Activated CD4-positive, alpha-beta T cell treated with anti-CD3 and anti-CD28 coated beads for 1 hour (primary cell): ENCODE results near the gene CD59.
"Not testable (repeated sequence)": the region's sequence is repeated elsewhere in the genome, so short reads cannot be mapped to it uniquely, and the experiment has no call there.

Experiments
- DNase-seq: peaks from one replicate; pipeline ENCODE4 v3.0.0-alpha.2; 2020

The CD59 gene

GRCh38 chr11:33713151-33713855 is 22.9 kb downstream of the CD59 start:
- no peak for DNase-seq

GRCh38 chr11:33712436-33712835 is 23.8 kb downstream of the CD59 start:
- DNase-seq = no peak

- no peak for DNase-seq
These were observed 26.8 kb downstream of the CD59 start for GRCh38 chr11:33709466-33709865.

- DNase-seq = no peak
These were observed 27.2 kb downstream of the CD59 start for GRCh38 chr11:33708985-33709384.

GRCh38 chr11:33707831-33708230 is 28.4 kb downstream of the CD59 start:
- DNase-seq = not testable (repeated sequence)

GRCh38 chr11:33706966-33707365 is 29.3 kb downstream of the CD59 start:
- DNase-seq = no peak

- no peak for DNase-seq
These were observed 29.7 kb downstream of the CD59 start for GRCh38 chr11:33706546-33706945.

GRCh38 chr11:33704240-33705002 is 31.8 kb downstream of the CD59 start:
- no peak for DNase-seq

- DNase-seq = no peak
These were observed 32.4 kb downstream of the CD59 start for GRCh38 chr11:33703788-33704187.

- no peak for DNase-seq
These were observed 33.0 kb downstream of the CD59 start for GRCh38 chr11:33703234-33703633.

GRCh38 chr11:33701302-33702230 is 34.7 kb downstream of the CD59 start:
- no peak for DNase-seq

- DNase-seq = peak; percentile 91
These were observed 35.5 kb downstream of the CD59 start, which contains the start of gene C11orf91 for GRCh38 chr11:33700502-33701271. TSS of gene C11orf91 (minus strand) at chr11:33700826. CDS start at chr11:33700740, 86 bp downstream.

GRCh38 chr11:33700063-33700501 is 36.1 kb downstream of the CD59 start:
- DNase-seq = no peak

GRCh38 chr11:33699515-33700062 is 36.6 kb downstream of the CD59 start:
- no peak for DNase-seq

- DNase-seq = no peak
These were observed 37.3 kb downstream of the CD59 start for GRCh38 chr11:33698921-33699320.

- no peak for DNase-seq
These were observed 38.2 kb downstream of the CD59 start for GRCh38 chr11:33697997-33698396.

- no peak for DNase-seq
These were observed 39.1 kb downstream of the CD59 start for GRCh38 chr11:33696931-33697638.

GRCh38 chr11:33696411-33696810 is 39.8 kb downstream of the CD59 start:
- no peak for DNase-seq

GRCh38 chr11:33695051-33695566 is 41.1 kb downstream of the CD59 start:
- no peak for DNase-seq

GRCh38 chr11:33694346-33695050 is 41.7 kb downstream of the CD59 start:
- no peak for DNase-seq
